Calu3 (cell line): ENCODE data around the gene GPC2. TPM values are rescaled to one million over a fixed set of nuclear protein-coding genes. Genes with fewer than 3 reads are reported as not detected.
"Not testable (repeated sequence)": the region's sequence is repeated elsewhere in the genome, so short reads cannot be mapped to it uniquely, and the experiment has no call there.

ENCODE experiments used
- BruUV-seq: library from RNA; stranded (reverse); fragments of 400-500 nt; replicated peaks from 2 replicates; lab custom pipeline; 2021; lab: Mats Ljungman, UMichigan
- CTCF ChIA-PET: fragments of 300-600 bp; sonication (Branson Sonifier 250); formaldehyde crosslinking; loops from one replicate; lab custom pipeline; 2022; ENCODE audit warnings: antibody characterized with exemption; lab: Charles Lee
- DNase-seq: peaks from one replicate; pipeline ENCODE4 v3.0.0; 2022
- H3K27ac Mint-ChIP-seq: one replicate; pipeline ENCODE4 v1.8.0; 2022; ENCODE audit warnings: mixed read lengths; ENCODE audit not compliant: unreplicated experiment
- H3K27me3 Mint-ChIP-seq: one replicate; pipeline ENCODE4 v1.8.0; 2022; ENCODE audit warnings: mixed read lengths; ENCODE audit not compliant: unreplicated experiment
- H3K36me3 Mint-ChIP-seq: one replicate; pipeline ENCODE4 v1.8.0; 2022; ENCODE audit warnings: mild to moderate bottlenecking, moderate library complexity, mixed read lengths; ENCODE audit not compliant: insufficient read depth, unreplicated experiment
- H3K4me1 Mint-ChIP-seq: one replicate; pipeline ENCODE4 v1.8.0; 2022; ENCODE audit warnings: mild to moderate bottlenecking, low read depth, mixed read lengths; ENCODE audit not compliant: unreplicated experiment
- H3K4me3 Mint-ChIP-seq: one replicate; pipeline ENCODE4 v1.8.0; 2022; ENCODE audit warnings: mild to moderate bottlenecking, low read depth, moderate library complexity, mixed read lengths; ENCODE audit not compliant: unreplicated experiment
- H3K9me3 Mint-ChIP-seq: one replicate; pipeline ENCODE4 v1.8.0; 2022; ENCODE audit warnings: low read depth, mixed read lengths; ENCODE audit not compliant: unreplicated experiment
- intact Hi-C: fragments of 100-400 bp; cut with micrococcal nuclease; formaldehyde crosslinking; loops from one replicate; pipeline ENCODE4 v1.10.0; 2022; ENCODE audit not compliant: unreplicated experiment
- total RNA-seq: library from RNA; stranded (reverse); gene quantifications from 2 replicates; pipeline ENCODE4 v1.2.3, GENCODE V29; 2022
- TF ChIP-seq, protein P1 (sequence below): fragments of 200-600 bp; IDR thresholded peaks from one replicate; pipeline ENCODE4 v1.8.0; 2022; ENCODE audit warnings: antibody characterized with exemption; ENCODE audit not compliant: unreplicated experiment

The GPC2 gene
- total RNA-seq, 1 experiment from 2014 or later = 3.2 TPM

DNA sequence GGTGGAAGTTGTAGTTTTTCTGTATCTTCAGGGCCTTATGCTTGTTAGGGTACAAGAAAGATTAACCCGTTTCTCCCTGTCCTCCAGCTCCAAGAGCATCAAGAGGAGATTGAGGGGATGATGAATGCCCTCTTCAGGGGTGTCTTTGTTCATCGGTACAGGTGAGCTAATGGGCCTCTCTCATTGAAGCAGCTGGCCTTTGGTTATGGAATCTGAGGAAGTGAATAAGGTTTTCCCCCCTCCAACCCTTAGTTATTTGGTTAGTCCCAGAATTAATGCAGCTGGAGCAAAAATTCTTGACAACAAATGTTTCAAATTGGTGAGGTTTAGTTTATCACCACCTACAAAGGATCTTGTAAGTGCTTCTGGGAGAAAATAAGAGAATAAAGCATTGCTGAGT is 18.0 kb upstream of the GPC2 start:
- TF ChIP-seq, protein P1, sequence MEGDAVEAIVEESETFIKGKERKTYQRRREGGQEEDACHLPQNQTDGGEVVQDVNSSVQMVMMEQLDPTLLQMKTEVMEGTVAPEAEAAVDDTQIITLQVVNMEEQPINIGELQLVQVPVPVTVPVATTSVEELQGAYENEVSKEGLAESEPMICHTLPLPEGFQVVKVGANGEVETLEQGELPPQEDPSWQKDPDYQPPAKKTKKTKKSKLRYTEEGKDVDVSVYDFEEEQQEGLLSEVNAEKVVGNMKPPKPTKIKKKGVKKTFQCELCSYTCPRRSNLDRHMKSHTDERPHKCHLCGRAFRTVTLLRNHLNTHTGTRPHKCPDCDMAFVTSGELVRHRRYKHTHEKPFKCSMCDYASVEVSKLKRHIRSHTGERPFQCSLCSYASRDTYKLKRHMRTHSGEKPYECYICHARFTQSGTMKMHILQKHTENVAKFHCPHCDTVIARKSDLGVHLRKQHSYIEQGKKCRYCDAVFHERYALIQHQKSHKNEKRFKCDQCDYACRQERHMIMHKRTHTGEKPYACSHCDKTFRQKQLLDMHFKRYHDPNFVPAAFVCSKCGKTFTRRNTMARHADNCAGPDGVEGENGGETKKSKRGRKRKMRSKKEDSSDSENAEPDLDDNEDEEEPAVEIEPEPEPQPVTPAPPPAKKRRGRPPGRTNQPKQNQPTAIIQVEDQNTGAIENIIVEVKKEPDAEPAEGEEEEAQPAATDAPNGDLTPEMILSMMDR = no peak
- peaks cover 34% of the 10 kb centered on the region for H3K27me3 Mint-ChIP-seq
- intact Hi-C loops = no loop called here
- H3K36me3 Mint-ChIP-seq = no peaks in the 10 kb centered on the region
- no peaks in the 10 kb centered on the region for H3K4me1 Mint-ChIP-seq
- no TSS peak for BruUV-seq
- DNase-seq = no peak
- CTCF ChIA-PET = no interaction called here
- no peak overlapping the region for H3K27ac Mint-ChIP-seq
- H3K9me3 Mint-ChIP-seq = no peaks in the 10 kb centered on the region
- H3K4me3 Mint-ChIP-seq = no peak overlapping the region

DNA sequence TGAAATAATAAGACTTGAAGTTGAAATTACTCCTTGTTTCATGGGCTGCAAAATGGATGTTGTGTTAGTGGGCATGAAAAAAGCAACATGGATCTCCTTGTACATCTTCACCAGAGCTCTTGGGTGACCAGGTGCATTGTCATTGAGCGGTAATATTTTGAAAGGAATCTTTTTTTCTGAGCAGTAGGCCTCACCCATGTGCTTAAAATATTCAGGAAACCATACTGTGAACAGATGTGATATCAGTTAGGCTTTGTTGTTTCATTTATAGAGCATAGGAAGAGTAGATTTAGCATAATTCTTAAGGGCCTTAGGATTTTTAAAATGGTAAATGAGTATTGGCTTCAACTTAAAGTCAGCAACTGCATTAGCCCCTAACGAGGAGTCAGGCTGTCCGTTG is 15.8 kb upstream of the GPC2 start:
- Mint-ChIP-seq H3K27me3 (peaks cover 11% of the 10 kb centered on the region), H3K9me3 (no peaks in the 10 kb centered on the region), H3K4me1 (no peaks in the 10 kb centered on the region), H3K36me3 (no peaks in the 10 kb centered on the region), H3K27ac (no peak overlapping the region), H3K4me3 (no peak overlapping the region)
- TF ChIP-seq, protein P1 = no peak
- intact Hi-C loops = no loop called here
- no TSS peak for BruUV-seq
- CTCF ChIA-PET = no interaction called here
- DNase-seq = no peak

DNA sequence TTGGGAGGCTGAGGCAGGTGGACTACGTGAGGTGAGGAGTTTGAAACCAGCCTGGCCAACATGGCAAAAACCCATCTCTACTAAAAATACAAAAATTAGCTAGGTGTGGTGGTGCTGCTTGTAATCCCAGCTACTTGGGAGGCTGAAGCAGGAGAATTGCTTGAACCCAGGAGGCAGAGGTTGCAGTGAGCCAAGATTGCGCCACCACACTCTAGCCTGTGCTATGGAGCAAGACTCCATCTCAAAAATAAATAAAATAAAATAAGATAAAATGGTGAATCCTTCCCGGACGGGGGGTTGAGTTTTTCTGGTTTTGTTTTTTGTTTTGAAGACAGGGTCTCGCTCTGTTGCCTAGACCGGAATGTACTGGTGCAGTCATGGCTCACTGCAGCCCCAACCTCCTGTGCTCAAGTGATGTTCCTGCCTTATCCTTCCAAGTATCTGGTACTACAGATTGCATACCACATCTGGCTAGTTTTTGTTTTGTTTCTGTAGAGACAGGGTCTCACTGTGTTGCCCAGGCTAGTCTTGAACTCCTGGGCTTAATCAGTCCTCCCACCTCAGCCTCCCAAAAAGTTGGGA is 15.2 kb upstream of the GPC2 start:
- CTCF ChIA-PET, H3K27ac Mint-ChIP-seq, H3K36me3 Mint-ChIP-seq, H3K4me1 Mint-ChIP-seq, intact Hi-C loops, DNase-seq, H3K4me3 Mint-ChIP-seq, BruUV-seq, H3K9me3 Mint-ChIP-seq, H3K27me3 Mint-ChIP-seq: not testable (repeated sequence)

DNA sequence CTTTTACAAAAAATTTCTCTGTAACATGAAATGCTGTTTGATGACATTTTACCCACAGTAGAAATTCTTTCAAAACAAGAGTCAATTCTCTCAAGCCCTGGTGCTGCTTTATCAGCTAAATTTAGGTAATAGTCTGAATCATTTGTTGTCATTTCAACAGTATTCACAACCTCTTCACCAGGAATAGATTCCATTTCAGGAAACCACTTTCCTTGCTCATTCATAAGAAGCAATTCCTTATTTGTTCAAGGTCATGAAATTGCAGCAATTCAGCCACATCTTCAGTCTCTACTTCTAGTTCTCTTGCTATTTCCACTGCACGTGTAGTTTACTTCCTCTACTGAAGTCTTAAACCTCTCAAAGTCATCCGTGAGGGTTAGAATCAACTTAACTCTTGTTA is 14.6 kb upstream of the GPC2 start:
- Mint-ChIP-seq H3K36me3 (no peaks in the 10 kb centered on the region), H3K4me3 (no peak overlapping the region), H3K27me3 (no peaks in the 10 kb centered on the region), H3K4me1 (no peaks in the 10 kb centered on the region), H3K9me3 (no peaks in the 10 kb centered on the region), H3K27ac (no peak overlapping the region)
- CTCF ChIA-PET = no interaction called here
- TF ChIP-seq, protein P1 = no peak
- BruUV-seq = no TSS peak
- no peak for DNase-seq
- intact Hi-C loops = no loop called here

DNA sequence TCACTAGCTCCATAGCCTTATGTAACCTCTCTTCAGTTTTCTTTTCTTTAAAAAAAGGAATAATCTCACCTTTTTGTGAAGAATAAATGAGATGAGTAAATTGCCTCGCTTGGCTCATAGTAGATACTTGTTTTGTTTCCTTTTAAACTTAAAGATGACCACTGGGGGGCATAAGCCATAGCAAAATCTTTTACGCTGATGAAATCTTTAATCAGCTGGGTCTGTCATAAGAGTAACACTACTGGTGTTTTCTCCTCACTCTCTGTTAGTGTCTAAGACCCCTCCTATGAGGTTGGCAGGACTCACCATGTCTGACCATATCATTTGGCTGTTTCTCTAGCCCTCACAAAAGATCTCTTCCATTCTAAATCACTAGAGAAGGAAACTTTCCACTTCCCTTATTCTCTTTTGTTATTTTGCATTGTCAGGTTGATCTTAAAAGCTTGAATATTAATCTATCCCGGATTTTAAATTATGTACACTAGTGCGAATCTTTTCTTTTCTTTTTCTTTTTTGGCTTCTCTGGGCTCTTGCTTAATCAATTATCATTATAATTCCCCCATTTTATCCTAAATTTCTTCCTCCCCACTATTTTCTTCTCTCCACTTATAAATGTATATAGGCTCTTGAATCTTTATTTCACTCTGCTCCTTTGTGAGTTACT is 13.0 kb upstream of the GPC2 start:
- Mint-ChIP-seq H3K27ac (no peak overlapping the region), H3K9me3 (no peaks in the 10 kb centered on the region), H3K27me3 (no peaks in the 10 kb centered on the region), H3K4me1 (no peaks in the 10 kb centered on the region), H3K36me3 (no peaks in the 10 kb centered on the region), H3K4me3 (no peak overlapping the region)
- TF ChIP-seq, protein P1 = no peak
- DNase-seq = no peak
- no TSS peak for BruUV-seq
- CTCF ChIA-PET = no interaction called here
- intact Hi-C loops = no loop called here
